Stimulated activated CD8-positive, alpha-beta memory T cell treated with anti-CD3 and anti-CD28 coated beads, Interleukin-7, amount 100 ng/mL, for 48 hours (primary cell): ENCODE measurements around the gene ID2.
"Not testable (repeated sequence)": the region's sequence is repeated elsewhere in the genome, so short reads cannot be mapped to it uniquely, and the experiment has no call there.

Experiments used
- DNase-seq, 2 donors: peaks; one replicate each; pipeline ENCODE4 v3.0.0-alpha.2; 2020; ENCODE audit warnings: low read depth in 1 of 2; ENCODE audit errors: extremely low read depth in 1 of 2

Gene ID2

DNA sequence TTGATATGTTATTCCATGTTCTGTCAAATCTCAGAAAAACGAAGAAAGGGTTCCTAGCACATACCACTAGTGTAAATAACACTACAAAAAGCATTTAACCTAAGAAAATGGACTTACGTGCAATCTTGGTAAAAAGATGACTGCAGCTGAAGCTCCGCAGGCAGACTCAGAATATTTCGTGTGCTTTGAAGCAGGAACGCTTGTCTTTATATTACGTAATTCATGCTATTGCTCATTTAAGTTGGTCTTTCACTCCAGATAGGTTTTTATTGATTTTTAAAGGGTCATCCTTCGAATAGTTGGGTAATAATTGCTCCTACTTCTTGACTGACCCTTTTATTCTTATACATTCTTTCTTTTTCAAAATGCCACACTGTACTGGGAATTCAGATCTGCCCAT, 44.0 kb downstream of the ID2 start:
- no peak for DNase-seq

DNA sequence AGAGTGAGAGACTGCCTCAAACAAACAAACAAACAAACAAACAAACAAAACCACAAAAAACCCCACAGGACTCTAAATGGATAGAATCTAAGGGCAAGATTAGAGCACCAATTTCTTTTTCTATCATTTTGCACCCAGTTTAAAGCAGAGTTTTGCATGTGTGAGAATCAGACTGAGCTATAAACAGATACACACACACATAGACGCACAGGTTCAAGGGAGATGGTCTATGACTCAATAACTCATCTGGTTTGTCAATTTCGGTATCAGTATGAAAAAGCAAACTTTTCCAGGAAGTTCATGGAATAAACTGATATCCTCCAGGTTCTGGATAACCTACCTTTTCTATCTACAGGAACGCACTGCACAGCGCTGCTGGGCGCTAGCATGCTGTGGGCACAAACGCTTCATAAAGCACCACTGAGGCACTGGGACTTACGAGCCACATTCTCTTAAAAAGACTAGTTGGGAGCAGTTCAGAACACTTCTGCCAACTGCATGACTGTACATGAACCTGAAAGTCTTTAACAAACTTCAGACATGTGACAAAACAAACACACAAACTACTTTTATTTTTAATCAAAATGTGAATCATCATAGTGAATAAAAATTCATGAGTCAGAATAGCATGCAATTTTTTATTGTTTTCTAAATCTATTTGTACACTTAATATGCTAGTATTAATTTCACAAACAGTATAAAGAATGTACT, 46.6 kb downstream of the ID2 start:
- no peak for DNase-seq

DNA sequence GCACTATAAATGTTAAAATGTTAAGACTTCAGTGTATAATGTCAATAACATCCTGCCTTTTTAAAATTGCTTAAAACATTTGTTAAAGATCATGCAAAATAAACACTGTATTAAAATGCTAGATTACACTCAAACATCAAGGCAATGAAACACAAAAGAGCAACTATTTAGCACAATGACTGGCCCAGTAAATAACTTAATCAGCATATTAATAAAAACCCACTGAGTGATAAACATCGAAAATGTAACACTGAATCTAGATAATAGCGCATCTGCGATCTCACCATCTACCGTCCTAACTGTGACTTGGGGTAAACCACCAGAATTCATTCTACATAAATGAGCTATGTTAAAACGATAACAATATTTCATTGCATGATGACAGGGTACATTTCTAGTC, 47.2 kb downstream of the ID2 start:
- DNase-seq: not testable (repeated sequence)

DNA sequence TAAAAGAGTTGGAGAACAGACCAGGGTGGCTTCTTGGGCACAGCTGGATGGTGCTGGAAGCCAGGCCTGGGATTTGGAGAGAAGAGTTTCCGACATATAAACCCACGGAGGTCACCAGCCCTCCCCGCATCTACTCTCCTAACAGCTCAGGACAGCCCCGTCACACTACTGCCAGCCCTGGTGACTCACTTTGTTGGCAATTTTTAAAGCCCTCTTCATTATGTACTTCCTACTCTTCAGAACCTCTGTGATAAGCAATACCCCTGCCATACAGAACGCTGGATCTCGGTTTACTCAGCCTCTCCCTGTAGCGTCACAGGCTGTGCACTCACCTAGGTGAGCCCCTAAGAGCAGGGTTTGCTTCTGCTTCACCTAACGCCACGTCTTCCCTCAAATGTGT, 48.1 kb downstream of the ID2 start:
- no peak for DNase-seq

- DNase-seq: no peak
These were observed 50.7 kb downstream of the ID2 start for GRCh38 chr2:8732601-8733000.
